Neural cell (in vitro differentiated cells): Measurements from ENCODE around the gene NEK4. TPM values are rescaled to one million over a fixed set of nuclear protein-coding genes. Genes with fewer than 3 reads are reported as not detected.

Experiments used
- H2AFZ ChIP-seq: fragments of 200-600, 300-800 bp; sonication (generic), shearing (Covaris generic); 2 replicates; pipeline ENCODE4 v1.6.0; 2014; ENCODE audit warnings: low read depth, mild to moderate bottlenecking, antibody characterized with exemption, low read length, moderate library complexity
- H3F3A ChIP-seq: fragments of 200-600 bp; shearing (Covaris generic); 2 replicates; pipeline ENCODE4 v1.6.1; 2016; ENCODE audit warnings: mild to moderate bottlenecking, moderate library complexity, mixed read lengths, antibody characterized with exemption, low read length; ENCODE audit not compliant: insufficient read depth, poor library complexity, severe bottlenecking
- H3K27ac ChIP-seq: fragments of 200-600, 300-800 bp; sonication (generic), shearing (Covaris generic); 2 replicates; pipeline ENCODE4 v1.5.1; 2014; ENCODE audit warnings: mild to moderate bottlenecking, low read length, moderate library complexity
- H3K27me3 ChIP-seq: fragments of 300-800, 200-600 bp; sonication (generic), shearing (Covaris generic); 2 replicates; pipeline ENCODE4 v1.6.0; 2014; ENCODE audit warnings: mild to moderate bottlenecking, low read depth, low read length, moderate library complexity; ENCODE audit not compliant: insufficient read depth
- H3K36me3 ChIP-seq: fragments of 300-800, 200-600 bp; sonication (generic), shearing (Covaris generic); 2 replicates; pipeline ENCODE4 v1.5.1; 2014; ENCODE audit warnings: mild to moderate bottlenecking, antibody characterized with exemption, low read length, moderate library complexity; ENCODE audit not compliant: insufficient read depth
- H3K4me2 ChIP-seq: fragments of 300-800, 200-600 bp; sonication (generic), shearing (Covaris generic); 2 replicates; pipeline ENCODE4 v1.6.0; 2014; ENCODE audit warnings: mild to moderate bottlenecking, low read length
- H3K4me3 ChIP-seq: fragments of 300-800, 200-600 bp; sonication (generic), shearing (Covaris generic); 2 replicates; pipeline ENCODE4 v1.5.1; 2014; ENCODE audit warnings: mild to moderate bottlenecking, low read length, moderate library complexity
- H3K79me2 ChIP-seq: fragments of 200-600 bp; shearing (Covaris generic); replicated peaks from 2 replicates; pipeline ENCODE4 v1.6.0; 2014; ENCODE audit warnings: mild to moderate bottlenecking, low read length, moderate library complexity; ENCODE audit not compliant: insufficient read depth
- H3K9ac ChIP-seq: fragments of 300-800, 200-600 bp; sonication (generic), shearing (Covaris generic); 2 replicates; pipeline ENCODE4 v1.6.1; 2016; ENCODE audit warnings: mild to moderate bottlenecking, low read length, mixed read lengths
- H3K9me2 ChIP-seq: fragments of 200-600 bp; shearing (Covaris generic); 2 replicates; pipeline ENCODE4 v1.6.1; 2016; ENCODE audit warnings: mild to moderate bottlenecking, low read length, mixed read lengths; ENCODE audit not compliant: insufficient read depth
- H3K9me3 ChIP-seq: fragments of 200-600, 300-800 bp; sonication (generic), shearing (Covaris generic); 2 replicates; pipeline ENCODE4 v1.6.1; 2016; ENCODE audit warnings: mild to moderate bottlenecking, mixed run types, low read length, moderate library complexity, mixed read lengths
- H4K20me1 ChIP-seq: fragments of 200-600 bp; shearing (Covaris generic); 2 replicates; pipeline ENCODE4 v1.6.1; 2016; ENCODE audit warnings: mild to moderate bottlenecking, mixed run types; ENCODE audit not compliant: insufficient read depth
- EP300 ChIP-seq: fragments of 450-650 bp; conservative IDR thresholded peaks from 2 replicates; pipeline ENCODE4 v1.6.1; 2014; ENCODE audit warnings: antibody characterized with exemption, mild to moderate bottlenecking, moderate library complexity; ENCODE audit not compliant: poor library complexity, severe bottlenecking
- EZH2 ChIP-seq: fragments of 200-600, 300-800 bp; shearing (Covaris generic), sonication (generic); IDR thresholded peaks from 2 replicates; pipeline ENCODE4 v1.6.1; 2014; ENCODE audit warnings: antibody characterized with exemption, low read length, borderline replicate concordance, mild to moderate bottlenecking; ENCODE audit not compliant: insufficient read depth, poor library complexity, severe bottlenecking
- MXI1 ChIP-seq: fragments of 450-650 bp; conservative IDR thresholded peaks from 2 replicates; pipeline ENCODE4 v1.6.1; 2014; ENCODE audit warnings: antibody characterized with exemption, mild to moderate bottlenecking; ENCODE audit not compliant: poor library complexity, severe bottlenecking
- POLR2AphosphoS5 ChIP-seq: IDR thresholded peaks from 2 replicates; pipeline ENCODE4 v1.6.1; 2012
- RAD21 ChIP-seq: fragments of 450-650 bp; conservative IDR thresholded peaks from 2 replicates; pipeline ENCODE4 v1.6.1; 2014; ENCODE audit warnings: antibody characterized with exemption, mild to moderate bottlenecking, moderate library complexity
- SMC3 ChIP-seq: fragments of 450-650 bp; conservative IDR thresholded peaks from 2 replicates; pipeline ENCODE4 v1.6.1; 2014; ENCODE audit warnings: antibody characterized with exemption, mild to moderate bottlenecking, moderate library complexity; ENCODE audit not compliant: poor library complexity
- TAF1 ChIP-seq: IDR thresholded peaks from 2 replicates; pipeline ENCODE4 v1.6.1; 2012; ENCODE audit warnings: low read depth
- polyA plus RNA-seq: library from polyadenylated mRNA; depleted of rRNA; stranded (reverse); fragments of >200 nt; gene quantifications from 2 replicates; pipeline ENCODE4 v1.2.3, GENCODE V29; 2014
- TF ChIP-seq, protein P1 (sequence below): IDR thresholded peaks from 2 replicates; pipeline ENCODE4 v1.6.1; 2012; ENCODE audit warnings: borderline replicate concordance
- TF ChIP-seq, protein P2 (sequence below): fragments of 450-650 bp; IDR thresholded peaks from 2 replicates; pipeline ENCODE4 v1.5.1; 2014; ENCODE audit warnings: antibody characterized with exemption, mild to moderate bottlenecking, moderate library complexity; ENCODE audit not compliant: poor library complexity, severe bottlenecking

The NEK4 gene
- polyA plus RNA-seq, 1 donor from 2014 or later: 45.6 TPM

DNA sequence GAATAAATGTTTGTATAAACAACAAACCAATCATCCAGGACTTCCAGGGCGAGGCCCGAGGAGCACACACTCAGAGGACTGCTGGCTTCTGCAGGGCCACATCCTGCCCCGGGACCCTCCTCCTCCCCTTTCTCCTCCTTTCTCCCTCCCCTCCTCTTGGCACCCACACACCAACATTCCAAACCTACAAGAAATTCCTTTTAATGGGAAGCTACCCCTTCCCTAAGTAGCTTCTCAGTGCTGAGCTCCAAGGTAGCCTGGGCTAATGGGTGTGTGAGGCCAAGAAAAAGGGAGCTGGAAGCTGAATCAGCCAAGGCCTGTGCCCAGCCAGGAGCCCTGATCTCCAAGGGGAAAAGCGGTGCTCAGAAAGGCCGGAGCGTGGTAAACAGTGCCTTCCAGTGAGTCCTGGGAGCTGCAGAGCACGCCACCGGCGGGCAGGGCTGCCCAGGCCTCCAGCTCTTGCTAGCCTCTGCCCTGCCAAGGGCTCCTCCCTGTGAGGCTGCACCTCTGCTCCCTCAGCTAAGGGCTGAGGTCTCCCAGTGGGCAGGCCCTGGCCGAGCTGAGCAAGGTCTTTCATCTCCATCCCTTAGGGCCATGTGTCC lies 27.7 kb upstream of the NEK4 start:
- Histone ChIP-seq H3K9me3 (no peaks in the 10 kb centered on the region), H3F3A (no peaks in the 10 kb centered on the region), H3K9ac (no peak overlapping the region), H3K27ac (no peak overlapping the region), H2AFZ (no peak overlapping the region), H3K36me3 (no peaks in the 10 kb centered on the region), H3K4me3 (no peak overlapping the region), H3K4me2 (no peak overlapping the region), H3K79me2 (no peaks in the 10 kb centered on the region), H4K20me1 (no peaks in the 10 kb centered on the region), H3K27me3 (no peaks in the 10 kb centered on the region), H3K9me2 (no peaks in the 10 kb centered on the region)
- no peak for TF ChIP-seq TAF1
- TF ChIP-seq EZH2: no peak
- TF ChIP-seq, protein P1, sequence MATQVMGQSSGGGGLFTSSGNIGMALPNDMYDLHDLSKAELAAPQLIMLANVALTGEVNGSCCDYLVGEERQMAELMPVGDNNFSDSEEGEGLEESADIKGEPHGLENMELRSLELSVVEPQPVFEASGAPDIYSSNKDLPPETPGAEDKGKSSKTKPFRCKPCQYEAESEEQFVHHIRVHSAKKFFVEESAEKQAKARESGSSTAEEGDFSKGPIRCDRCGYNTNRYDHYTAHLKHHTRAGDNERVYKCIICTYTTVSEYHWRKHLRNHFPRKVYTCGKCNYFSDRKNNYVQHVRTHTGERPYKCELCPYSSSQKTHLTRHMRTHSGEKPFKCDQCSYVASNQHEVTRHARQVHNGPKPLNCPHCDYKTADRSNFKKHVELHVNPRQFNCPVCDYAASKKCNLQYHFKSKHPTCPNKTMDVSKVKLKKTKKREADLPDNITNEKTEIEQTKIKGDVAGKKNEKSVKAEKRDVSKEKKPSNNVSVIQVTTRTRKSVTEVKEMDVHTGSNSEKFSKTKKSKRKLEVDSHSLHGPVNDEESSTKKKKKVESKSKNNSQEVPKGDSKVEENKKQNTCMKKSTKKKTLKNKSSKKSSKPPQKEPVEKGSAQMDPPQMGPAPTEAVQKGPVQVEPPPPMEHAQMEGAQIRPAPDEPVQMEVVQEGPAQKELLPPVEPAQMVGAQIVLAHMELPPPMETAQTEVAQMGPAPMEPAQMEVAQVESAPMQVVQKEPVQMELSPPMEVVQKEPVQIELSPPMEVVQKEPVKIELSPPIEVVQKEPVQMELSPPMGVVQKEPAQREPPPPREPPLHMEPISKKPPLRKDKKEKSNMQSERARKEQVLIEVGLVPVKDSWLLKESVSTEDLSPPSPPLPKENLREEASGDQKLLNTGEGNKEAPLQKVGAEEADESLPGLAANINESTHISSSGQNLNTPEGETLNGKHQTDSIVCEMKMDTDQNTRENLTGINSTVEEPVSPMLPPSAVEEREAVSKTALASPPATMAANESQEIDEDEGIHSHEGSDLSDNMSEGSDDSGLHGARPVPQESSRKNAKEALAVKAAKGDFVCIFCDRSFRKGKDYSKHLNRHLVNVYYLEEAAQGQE: no peak
- TF ChIP-seq MXI1: no peak
- TF ChIP-seq POLR2AphosphoS5: no peak
- TF ChIP-seq RAD21: no peak
- no peak for TF ChIP-seq EP300
- TF ChIP-seq, protein P2, sequence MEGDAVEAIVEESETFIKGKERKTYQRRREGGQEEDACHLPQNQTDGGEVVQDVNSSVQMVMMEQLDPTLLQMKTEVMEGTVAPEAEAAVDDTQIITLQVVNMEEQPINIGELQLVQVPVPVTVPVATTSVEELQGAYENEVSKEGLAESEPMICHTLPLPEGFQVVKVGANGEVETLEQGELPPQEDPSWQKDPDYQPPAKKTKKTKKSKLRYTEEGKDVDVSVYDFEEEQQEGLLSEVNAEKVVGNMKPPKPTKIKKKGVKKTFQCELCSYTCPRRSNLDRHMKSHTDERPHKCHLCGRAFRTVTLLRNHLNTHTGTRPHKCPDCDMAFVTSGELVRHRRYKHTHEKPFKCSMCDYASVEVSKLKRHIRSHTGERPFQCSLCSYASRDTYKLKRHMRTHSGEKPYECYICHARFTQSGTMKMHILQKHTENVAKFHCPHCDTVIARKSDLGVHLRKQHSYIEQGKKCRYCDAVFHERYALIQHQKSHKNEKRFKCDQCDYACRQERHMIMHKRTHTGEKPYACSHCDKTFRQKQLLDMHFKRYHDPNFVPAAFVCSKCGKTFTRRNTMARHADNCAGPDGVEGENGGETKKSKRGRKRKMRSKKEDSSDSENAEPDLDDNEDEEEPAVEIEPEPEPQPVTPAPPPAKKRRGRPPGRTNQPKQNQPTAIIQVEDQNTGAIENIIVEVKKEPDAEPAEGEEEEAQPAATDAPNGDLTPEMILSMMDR: no peak
- no peak for TF ChIP-seq SMC3

DNA sequence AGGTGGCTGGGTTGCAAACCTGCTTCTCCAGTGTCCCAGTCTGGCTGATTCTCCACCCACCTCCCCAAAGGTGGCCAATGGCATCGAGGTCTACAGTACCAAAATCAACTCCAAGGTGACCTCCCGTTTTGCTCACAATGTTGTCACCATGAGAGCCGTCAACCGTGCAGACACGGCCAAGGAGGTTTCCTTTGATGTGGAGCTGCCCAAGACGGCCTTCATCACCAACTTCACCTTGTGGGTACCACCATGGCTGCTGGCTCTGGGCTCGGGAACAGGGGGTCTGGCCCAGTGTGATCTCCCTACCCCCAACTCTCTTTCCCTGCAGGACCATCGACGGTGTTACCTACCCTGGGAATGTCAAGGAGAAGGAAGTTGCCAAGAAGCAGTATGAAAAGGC lies 25.7 kb upstream of the NEK4 start:
- Histone ChIP-seq H3K27ac (no peak overlapping the region), H3K9me3 (no peaks in the 10 kb centered on the region), H2AFZ (no peak overlapping the region), H3K9me2 (no peaks in the 10 kb centered on the region), H3K9ac (no peak overlapping the region), H3K27me3 (no peaks in the 10 kb centered on the region), H3K4me2 (no peak overlapping the region), H3F3A (no peaks in the 10 kb centered on the region), H3K4me3 (no peak overlapping the region), H3K79me2 (no peaks in the 10 kb centered on the region), H3K36me3 (no peaks in the 10 kb centered on the region), H4K20me1 (no peaks in the 10 kb centered on the region)
- no peak for TF ChIP-seq RAD21
- no peak for TF ChIP-seq MXI1
- TF ChIP-seq, protein P1: no peak
- TF ChIP-seq EZH2: no peak
- no peak for TF ChIP-seq POLR2AphosphoS5
- TF ChIP-seq, protein P2: no peak
- TF ChIP-seq SMC3: no peak
- no peak for TF ChIP-seq EP300
- no peak for TF ChIP-seq TAF1
